HL-60 (cell line): Measurements from ENCODE around the gene CHCHD6.

ENCODE experiments used
- DNase-seq, 2 experiments: peaks; one replicate each; pipeline ENCODE4 v3.0.0-alpha.2; 2010 to 2020; ENCODE audit warnings: low read depth in 1 of 2, low spot score in 1 of 2
- H3K27ac ChIP-seq: fragments of 250-450 bp; sonication (Bioruptor Pico); replicated peaks from 2 replicates; pipeline ENCODE4 v1.5.1; 2020; ENCODE audit warnings: mild to moderate bottlenecking, moderate library complexity
- H3K27me3 ChIP-seq: fragments of 250-450 bp; sonication (Bioruptor Pico); 2 replicates; pipeline ENCODE4 v1.5.1; 2021; ENCODE audit warnings: mild to moderate bottlenecking, moderate library complexity; ENCODE audit not compliant: insufficient read depth, poor library complexity, severe bottlenecking
- H3K4me3 ChIP-seq: replicated peaks from 2 replicates; pipeline ENCODE4 v1.5.1; 2011; ENCODE audit warnings: mild to moderate bottlenecking, control low read depth, low read length; ENCODE audit not compliant: insufficient read depth
- GABPA ChIP-seq: IDR thresholded peaks from 2 replicates; pipeline ENCODE4 v1.6.1; 2012; ENCODE audit warnings: low read depth
- POLR2AphosphoS5 ChIP-seq: IDR thresholded peaks from 2 replicates; pipeline ENCODE4 v1.6.1; 2012; ENCODE audit warnings: low read depth
- SPI1 ChIP-seq: IDR thresholded peaks from 2 replicates; pipeline ENCODE4 v1.6.1; 2012; ENCODE audit warnings: low read depth, mild to moderate bottlenecking, borderline replicate concordance
- TF ChIP-seq, protein P1 (sequence below): IDR thresholded peaks from 2 replicates; pipeline ENCODE4 v1.6.1; 2012; ENCODE audit warnings: low read depth; ENCODE audit not compliant: insufficient replicate concordance
- TF ChIP-seq, protein P2 (sequence below): IDR thresholded peaks from one replicate; pipeline ENCODE4 v1.5.1; 2011; ENCODE audit warnings: low read length, control low read depth, inconsistent platforms; ENCODE audit not compliant: insufficient read depth

The CHCHD6 gene

DNA sequence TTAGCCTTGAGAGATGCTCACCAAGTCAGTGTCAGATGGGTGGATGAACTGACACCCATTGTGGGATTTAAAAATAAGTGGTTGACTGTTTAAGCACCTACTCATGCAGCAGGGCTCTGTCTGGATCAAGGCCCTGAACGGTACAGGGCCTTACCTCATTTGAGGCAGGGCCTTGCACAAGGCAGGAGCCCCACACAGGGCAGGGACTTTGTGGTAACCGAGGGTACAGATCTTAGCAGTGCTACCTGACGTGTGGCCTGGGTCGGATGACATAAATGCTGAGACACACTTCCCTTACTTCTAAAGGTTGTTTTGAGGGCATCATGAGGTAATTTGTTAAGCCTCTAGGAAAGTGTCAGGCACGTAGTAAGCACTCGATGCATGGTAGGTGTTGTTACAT lies 219.4 kb downstream of the CHCHD6 start:
- TF ChIP-seq GABPA, result no peak
- no peak for TF ChIP-seq SPI1
- no peak for TF ChIP-seq POLR2AphosphoS5
- TF ChIP-seq, protein P1, sequence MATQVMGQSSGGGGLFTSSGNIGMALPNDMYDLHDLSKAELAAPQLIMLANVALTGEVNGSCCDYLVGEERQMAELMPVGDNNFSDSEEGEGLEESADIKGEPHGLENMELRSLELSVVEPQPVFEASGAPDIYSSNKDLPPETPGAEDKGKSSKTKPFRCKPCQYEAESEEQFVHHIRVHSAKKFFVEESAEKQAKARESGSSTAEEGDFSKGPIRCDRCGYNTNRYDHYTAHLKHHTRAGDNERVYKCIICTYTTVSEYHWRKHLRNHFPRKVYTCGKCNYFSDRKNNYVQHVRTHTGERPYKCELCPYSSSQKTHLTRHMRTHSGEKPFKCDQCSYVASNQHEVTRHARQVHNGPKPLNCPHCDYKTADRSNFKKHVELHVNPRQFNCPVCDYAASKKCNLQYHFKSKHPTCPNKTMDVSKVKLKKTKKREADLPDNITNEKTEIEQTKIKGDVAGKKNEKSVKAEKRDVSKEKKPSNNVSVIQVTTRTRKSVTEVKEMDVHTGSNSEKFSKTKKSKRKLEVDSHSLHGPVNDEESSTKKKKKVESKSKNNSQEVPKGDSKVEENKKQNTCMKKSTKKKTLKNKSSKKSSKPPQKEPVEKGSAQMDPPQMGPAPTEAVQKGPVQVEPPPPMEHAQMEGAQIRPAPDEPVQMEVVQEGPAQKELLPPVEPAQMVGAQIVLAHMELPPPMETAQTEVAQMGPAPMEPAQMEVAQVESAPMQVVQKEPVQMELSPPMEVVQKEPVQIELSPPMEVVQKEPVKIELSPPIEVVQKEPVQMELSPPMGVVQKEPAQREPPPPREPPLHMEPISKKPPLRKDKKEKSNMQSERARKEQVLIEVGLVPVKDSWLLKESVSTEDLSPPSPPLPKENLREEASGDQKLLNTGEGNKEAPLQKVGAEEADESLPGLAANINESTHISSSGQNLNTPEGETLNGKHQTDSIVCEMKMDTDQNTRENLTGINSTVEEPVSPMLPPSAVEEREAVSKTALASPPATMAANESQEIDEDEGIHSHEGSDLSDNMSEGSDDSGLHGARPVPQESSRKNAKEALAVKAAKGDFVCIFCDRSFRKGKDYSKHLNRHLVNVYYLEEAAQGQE, result no peak
- TF ChIP-seq, protein P2, sequence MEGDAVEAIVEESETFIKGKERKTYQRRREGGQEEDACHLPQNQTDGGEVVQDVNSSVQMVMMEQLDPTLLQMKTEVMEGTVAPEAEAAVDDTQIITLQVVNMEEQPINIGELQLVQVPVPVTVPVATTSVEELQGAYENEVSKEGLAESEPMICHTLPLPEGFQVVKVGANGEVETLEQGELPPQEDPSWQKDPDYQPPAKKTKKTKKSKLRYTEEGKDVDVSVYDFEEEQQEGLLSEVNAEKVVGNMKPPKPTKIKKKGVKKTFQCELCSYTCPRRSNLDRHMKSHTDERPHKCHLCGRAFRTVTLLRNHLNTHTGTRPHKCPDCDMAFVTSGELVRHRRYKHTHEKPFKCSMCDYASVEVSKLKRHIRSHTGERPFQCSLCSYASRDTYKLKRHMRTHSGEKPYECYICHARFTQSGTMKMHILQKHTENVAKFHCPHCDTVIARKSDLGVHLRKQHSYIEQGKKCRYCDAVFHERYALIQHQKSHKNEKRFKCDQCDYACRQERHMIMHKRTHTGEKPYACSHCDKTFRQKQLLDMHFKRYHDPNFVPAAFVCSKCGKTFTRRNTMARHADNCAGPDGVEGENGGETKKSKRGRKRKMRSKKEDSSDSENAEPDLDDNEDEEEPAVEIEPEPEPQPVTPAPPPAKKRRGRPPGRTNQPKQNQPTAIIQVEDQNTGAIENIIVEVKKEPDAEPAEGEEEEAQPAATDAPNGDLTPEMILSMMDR, result no peak
- no peaks in the 10 kb centered on the region for H3K27me3 ChIP-seq
- no peak for DNase-seq
- no peak overlapping the region for H3K27ac ChIP-seq
- H3K4me3 ChIP-seq, result no peak overlapping the region

DNA sequence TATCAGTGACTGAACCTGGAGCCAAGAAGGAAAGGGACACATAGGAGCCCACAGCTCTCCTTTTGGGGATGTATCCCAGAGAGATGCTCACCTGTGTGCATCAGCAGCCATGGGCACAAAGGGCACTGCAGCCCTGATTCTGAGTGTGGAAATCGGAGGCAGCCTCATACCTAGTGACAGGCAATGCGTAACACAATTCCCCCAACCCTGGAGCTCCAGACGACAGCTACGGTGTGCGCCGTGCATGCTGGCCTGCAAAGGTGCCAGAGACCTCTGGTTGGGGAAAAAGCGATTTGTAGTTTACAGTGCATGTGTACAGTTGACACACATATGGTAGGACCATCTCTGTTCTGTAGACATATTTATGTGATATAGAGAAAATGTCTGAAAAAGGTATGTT lies 219.9 kb downstream of the CHCHD6 start:
- Histone ChIP-seq H3K27me3 (no peaks in the 10 kb centered on the region), H3K27ac (no peak overlapping the region), H3K4me3 (no peak overlapping the region)
- no peak for DNase-seq
- TF ChIP-seq, protein P1, result no peak
- TF ChIP-seq GABPA, result no peak
- TF ChIP-seq, protein P2, result no peak
- no peak for TF ChIP-seq SPI1
- no peak for TF ChIP-seq POLR2AphosphoS5

DNA sequence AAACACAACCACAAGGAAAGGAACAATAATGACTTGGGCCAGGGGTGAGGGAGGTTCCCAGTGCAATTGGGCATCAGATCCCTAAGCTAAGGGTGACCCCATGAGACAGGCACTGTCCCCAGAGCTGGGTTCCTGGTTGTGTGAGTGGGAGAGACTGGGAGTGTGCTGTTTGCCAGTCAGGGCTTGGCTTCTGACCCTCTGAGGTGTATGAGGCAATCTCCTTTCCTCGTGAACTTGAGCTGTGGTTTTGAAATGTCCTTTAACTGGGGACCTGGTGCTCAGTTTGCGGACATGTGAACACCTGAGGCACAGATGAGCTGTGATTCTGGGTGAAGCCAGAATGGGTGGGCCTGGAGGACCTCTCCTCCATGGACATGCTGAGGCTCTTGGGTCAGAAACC lies 220.4 kb downstream of the CHCHD6 start:
- Histone ChIP-seq H3K27me3 (no peaks in the 10 kb centered on the region), H3K4me3 (no peak overlapping the region), H3K27ac (no peak overlapping the region)
- TF ChIP-seq, protein P1, result no peak
- TF ChIP-seq, protein P2, result no peak
- no peak for TF ChIP-seq POLR2AphosphoS5
- no peak for TF ChIP-seq GABPA
- TF ChIP-seq SPI1, result no peak
- no peak for DNase-seq
